Hepatocyte (in vitro differentiated cells): ENCODE data around the gene MDM2. TPM values are rescaled to one million over a fixed set of nuclear protein-coding genes. Genes with fewer than 3 reads are reported as not detected.

ENCODE experiments used
- DNase-seq: peaks from one replicate; pipeline ENCODE4 v3.0.0-alpha.2; 2016; ENCODE audit warnings: low spot score
- H2AFZ ChIP-seq: fragments of 200-600 bp; sonication (generic); 2 replicates; pipeline ENCODE4 v1.6.0; 2016; ENCODE audit warnings: antibody characterized with exemption, mild to moderate bottlenecking
- H3K27ac ChIP-seq: fragments of 200-600 bp; sonication (generic); 2 replicates; pipeline ENCODE4 v1.5.1; 2016; ENCODE audit warnings: mild to moderate bottlenecking
- H3K27me3 ChIP-seq: fragments of 200-600 bp; sonication (generic); 2 replicates; pipeline ENCODE4 v1.6.1; 2016
- H3K36me3 ChIP-seq: fragments of 200-600 bp; sonication (generic); replicated peaks from 2 replicates; pipeline ENCODE4 v1.5.1; 2016; ENCODE audit warnings: low read depth; ENCODE audit not compliant: insufficient read depth
- H3K4me1 ChIP-seq: fragments of 200-600 bp; sonication (generic); 2 replicates; pipeline ENCODE4 v1.5.1; 2016; ENCODE audit warnings: mild to moderate bottlenecking, moderate library complexity; ENCODE audit not compliant: insufficient read depth
- H3K4me2 ChIP-seq: fragments of 200-600 bp; sonication (generic); 2 replicates; pipeline ENCODE4 v1.6.0; 2016
- H3K4me3 ChIP-seq: fragments of 200-600 bp; sonication (generic); 2 replicates; pipeline ENCODE4 v1.5.1; 2016; ENCODE audit warnings: mild to moderate bottlenecking
- H3K79me2 ChIP-seq: fragments of 200-600 bp; sonication (generic); 2 replicates; pipeline ENCODE4 v1.6.0; 2017; ENCODE audit warnings: mild to moderate bottlenecking
- H3K9me2 ChIP-seq: fragments of 200-600 bp; sonication (generic); replicated peaks from 2 replicates; pipeline ENCODE4 v1.6.0; 2017; ENCODE audit warnings: mild to moderate bottlenecking; ENCODE audit not compliant: insufficient read depth
- H3K9me3 ChIP-seq: fragments of 200-600 bp; sonication (generic); 2 replicates; pipeline ENCODE4 v1.5.1; 2016; ENCODE audit warnings: low read depth, mild to moderate bottlenecking
- H4K20me1 ChIP-seq: fragments of 200-600 bp; sonication (generic); 2 replicates; pipeline ENCODE4 v1.6.0; 2016; ENCODE audit warnings: mild to moderate bottlenecking; ENCODE audit not compliant: insufficient read depth, poor library complexity, severe bottlenecking
- CTCF ChIP-seq: fragments of 200-600 bp; sonication (generic); IDR thresholded peaks from 2 replicates; pipeline ENCODE4 v1.5.1; 2016; ENCODE audit warnings: antibody characterized with exemption, mild to moderate bottlenecking; ENCODE audit not compliant: poor library complexity
- EZH2 ChIP-seq: fragments of 200-600 bp; sonication (generic); IDR thresholded peaks from 2 replicates; pipeline ENCODE4 v1.6.1; 2016; ENCODE audit warnings: antibody characterized with exemption, mild to moderate bottlenecking, borderline replicate concordance
- EZH2phosphoT487 ChIP-seq: fragments of 200-600 bp; sonication (generic); IDR thresholded peaks from one replicate; pipeline ENCODE4 v1.6.1; 2018; ENCODE audit warnings: antibody characterized with exemption, mild to moderate bottlenecking, low read depth, moderate library complexity; ENCODE audit not compliant: unreplicated experiment, severe bottlenecking
- WGBS: methylation state at CpG from one replicate; pipeline ENCODE4 v1.1.6; 2016; ENCODE audit warnings: low lambda C conversion rate; ENCODE audit errors: missing lambda C conversion rate; 5-methylcytosine and 5-hydroxymethylcytosine counted together
- polyA plus RNA-seq: library from polyadenylated mRNA; unstranded; fragments of >200 nt; fragmentation: Nextera tagmentation; extraction: Ambion mirVana; gene quantifications from 2 replicates; pipeline ENCODE4 v1.2.1, GENCODE V29; 2016
- total RNA-seq: library from RNA; depleted of rRNA; stranded (reverse); fragments of >200 nt; gene quantifications from 2 replicates; pipeline ENCODE4 v1.2.3, GENCODE V29; 2014

MDM2 gene
- total and polyA plus RNA-seq, 2 experiments from 2014 or later = 42.0 to 77.4 TPM

DNA sequence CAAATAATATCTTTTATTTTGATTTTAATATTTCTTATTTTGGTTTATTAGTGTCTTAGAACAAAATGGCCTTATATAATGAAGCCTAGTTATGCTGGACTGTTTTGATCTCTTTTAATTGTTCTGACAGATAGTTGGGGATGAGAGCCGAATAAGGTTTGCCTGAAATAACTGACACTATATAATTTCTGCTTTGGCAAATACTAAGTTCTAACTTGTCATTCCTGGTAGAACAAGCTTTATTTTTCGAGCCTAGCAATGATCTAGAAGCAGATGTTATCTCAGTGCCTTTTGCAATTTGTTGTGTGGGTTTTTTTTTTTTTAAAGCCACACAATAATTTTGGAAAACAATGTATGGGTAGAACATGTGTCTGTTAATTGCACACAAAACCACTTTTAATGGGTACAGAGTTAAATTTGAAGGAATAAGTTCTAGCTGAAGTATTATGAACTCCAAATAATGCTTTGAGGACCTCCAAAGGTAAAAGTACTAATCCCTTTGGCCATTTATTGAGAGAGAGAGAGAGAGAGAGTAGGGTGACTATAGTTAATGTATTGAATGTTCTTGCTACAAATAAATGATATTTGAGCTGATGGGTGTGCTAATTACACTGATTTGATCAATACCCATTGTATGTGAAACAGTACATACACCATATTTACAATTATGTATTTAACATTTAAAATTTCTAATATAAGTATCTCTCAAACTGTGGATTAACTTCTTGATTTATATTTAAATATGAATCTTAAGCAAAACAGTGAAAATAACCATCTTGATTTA is 35.0 kb downstream of the MDM2 start:
- H3K9me2 ChIP-seq = no peaks in the 10 kb centered on the region
- H3K36me3 ChIP-seq = peaks cover 4% of the 10 kb centered on the region
- H3K4me3 ChIP-seq = no peak overlapping the region
- H3K27ac ChIP-seq = no peak overlapping the region
- 88% methylated on average over 2 of the region's 2 CpGs for WGBS
- no peaks in the 10 kb centered on the region for H3K4me1 ChIP-seq
- no peak overlapping the region for H3K4me2 ChIP-seq
- TF ChIP-seq EZH2phosphoT487 (no peak), EZH2 (no peak), CTCF (no peak)
- no peaks in the 10 kb centered on the region for H4K20me1 ChIP-seq
- H3K27me3 ChIP-seq = no peaks in the 10 kb centered on the region
- DNase-seq = no peak
- H3K9me3 ChIP-seq = no peaks in the 10 kb centered on the region
- no peak overlapping the region for H2AFZ ChIP-seq
- peaks cover 2% of the 10 kb centered on the region for H3K79me2 ChIP-seq

DNA sequence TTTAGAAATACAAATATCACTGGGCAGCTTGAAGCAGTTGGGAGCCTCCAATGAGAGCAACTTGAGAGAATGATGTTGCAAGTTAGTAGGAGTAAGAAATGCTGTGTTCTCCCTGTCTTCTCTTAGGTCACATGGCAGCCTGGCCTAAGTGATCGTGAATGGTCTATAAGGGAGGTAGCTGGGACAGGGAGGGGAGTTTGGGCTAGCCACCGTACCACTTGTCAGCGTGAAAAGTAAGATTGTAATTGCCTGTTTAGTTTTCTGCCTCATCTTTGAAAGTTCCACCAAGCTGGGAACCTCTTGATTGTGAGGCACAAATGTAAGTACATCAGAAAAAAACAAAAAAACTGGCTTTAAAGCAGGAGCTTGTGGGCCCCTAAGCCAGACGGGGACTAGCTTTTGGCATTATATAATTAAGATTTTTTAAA is 36.4 kb downstream of the MDM2 start:
- DNase-seq = no peak
- 95% methylated on average over 4 of the region's 4 CpGs for WGBS
- Histone ChIP-seq H3K4me3 (no peak overlapping the region), H3K27me3 (no peaks in the 10 kb centered on the region), H3K4me1 (no peaks in the 10 kb centered on the region), H3K9me2 (no peaks in the 10 kb centered on the region), H4K20me1 (no peaks in the 10 kb centered on the region), H3K79me2 (peaks cover 2% of the 10 kb centered on the region), H3K36me3 (peaks cover 4% of the 10 kb centered on the region), H3K27ac (no peak overlapping the region), H2AFZ (no peak overlapping the region), H3K9me3 (no peaks in the 10 kb centered on the region), H3K4me2 (no peak overlapping the region)
- TF ChIP-seq CTCF (no peak), EZH2 (no peak), EZH2phosphoT487 (no peak)

DNA sequence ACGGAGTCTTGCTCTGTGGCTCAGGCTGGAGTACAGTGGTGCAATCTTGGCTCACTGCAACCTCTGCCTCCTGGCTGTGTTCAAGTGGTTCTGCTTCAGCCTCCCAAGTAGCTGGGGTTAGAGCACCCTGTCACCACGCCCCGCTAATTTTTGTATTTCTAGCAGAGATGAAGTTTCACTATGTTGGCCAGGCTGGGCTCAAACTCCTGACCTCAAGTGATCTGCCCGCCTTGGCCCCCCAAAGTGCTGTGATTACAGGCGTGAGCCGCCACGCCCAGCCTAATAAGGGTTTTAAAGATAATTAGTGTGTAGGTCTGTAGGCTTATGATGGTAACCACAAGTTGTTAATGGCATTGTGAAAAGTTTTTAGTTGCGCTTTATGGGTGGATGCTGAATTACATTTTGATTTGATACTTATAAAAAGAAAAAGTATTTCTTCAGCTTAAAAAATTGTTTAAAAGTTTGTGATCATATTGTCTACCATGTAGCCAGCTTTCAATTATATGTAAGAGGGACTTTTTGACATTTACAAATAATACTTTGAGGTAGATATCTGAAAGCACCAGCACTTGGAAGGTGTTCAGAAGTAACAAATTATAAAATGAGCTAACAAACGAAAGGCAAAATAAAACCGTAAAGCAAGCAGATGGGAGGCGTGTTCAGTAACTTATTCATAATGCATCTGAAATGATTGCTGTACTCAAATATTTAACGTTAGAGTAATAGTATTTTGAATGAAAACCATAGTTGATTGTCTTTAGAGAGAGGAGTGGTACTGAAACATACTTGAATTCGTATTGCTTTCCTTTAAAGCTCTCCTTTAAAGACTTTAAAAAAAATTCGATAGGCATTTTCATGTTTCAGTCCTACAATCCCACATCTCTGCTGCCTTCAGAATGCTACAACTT is 37.1 kb downstream of the MDM2 start:
- Histone ChIP-seq H3K9me3 (no peaks in the 10 kb centered on the region), H3K4me2 (no peak overlapping the region), H3K36me3 (peaks cover 4% of the 10 kb centered on the region), H3K4me1 (no peaks in the 10 kb centered on the region), H3K4me3 (no peak overlapping the region), H3K79me2 (peaks cover 2% of the 10 kb centered on the region), H3K9me2 (no peaks in the 10 kb centered on the region), H4K20me1 (no peaks in the 10 kb centered on the region), H3K27me3 (no peaks in the 10 kb centered on the region), H2AFZ (no peak overlapping the region), H3K27ac (no peak overlapping the region)
- TF ChIP-seq EZH2phosphoT487 (no peak), EZH2 (no peak), CTCF (no peak)
- DNase-seq = no peak
- WGBS = 92% methylated on average over 14 of the region's 14 CpGs
